Stomach (tissue), 9 donors: ENCODE results near the gene JAKMIP2. TPM values are rescaled to one million over a fixed set of nuclear protein-coding genes. Genes with fewer than 3 reads are reported as not detected.
"Not testable (repeated sequence)": the region's sequence is repeated elsewhere in the genome, so short reads cannot be mapped to it uniquely, and the experiment has no call there.

Source experiments
- DNase-seq, 2 donors: peaks; one replicate each; pipeline versions ENCODE4 v3.0.0 to v3.0.0-alpha.2; 2013 to 2019
- H3K27ac ChIP-seq, 5 donors: fragments of 200-600 bp in 4 of 5; sonication (generic) in 4 of 5; one replicate each; pipeline ENCODE4 v1.5.1; 2013 to 2019; ENCODE audit warnings: mild to moderate bottlenecking in 1 of 5, moderate library complexity in 1 of 5
- H3K27me3 ChIP-seq, 3 donors: fragments of 200-600 bp; sonication (generic); one replicate each; pipeline ENCODE4 v1.5.1; 2017 to 2019; ENCODE audit warnings: mixed run types in 1 of 3
- H3K36me3 ChIP-seq, 4 donors: fragments of 200-600 bp; sonication (generic); 1 replicate in 3 of 4; 2 replicates in 1 of 4; pipeline ENCODE4 v1.5.1; 2016 to 2019
- H3K4me1 ChIP-seq, 4 donors: fragments of 200-600 bp; sonication (generic); one replicate each; pipeline ENCODE4 v1.5.1; 2016 to 2019
- H3K4me3 ChIP-seq, 4 donors: fragments of 200-600 bp; sonication (generic) in 3 of 4; one replicate each; pipeline ENCODE4 v1.5.1; 2016 to 2019; ENCODE audit warnings: mild to moderate bottlenecking in 1 of 4
- H3K9me3 ChIP-seq, 4 donors: fragments of 200-600 bp; sonication (generic); one replicate each; pipeline ENCODE4 v1.5.1; 2016 to 2019
- CTCF ChIP-seq, 7 experiments: fragments of 450-650 bp in 4 of 7; fragments of 200-600 bp in 3 of 7; sonication (generic) in 3 of 7; IDR thresholded peaks; one replicate each; pipeline ENCODE4 v1.5.1; 2016 to 2019; ENCODE audit warnings: antibody characterized with exemption in 7 of 7, control low read depth in 2 of 7, mild to moderate bottlenecking in 1 of 7
- EP300 ChIP-seq: sonication (generic); formaldehyde crosslinking; IDR thresholded peaks from one replicate; pipeline ENCODE4 v1.6.1; 2017; ENCODE audit warnings: antibody characterized with exemption
- POLR2A ChIP-seq, 4 donors: fragments of 450-650 bp; IDR thresholded peaks; one replicate each; pipeline ENCODE4 v1.6.1; 2016; ENCODE audit warnings: antibody characterized with exemption in 4 of 4, control low read depth in 2 of 4, mild to moderate bottlenecking in 1 of 4, moderate library complexity in 1 of 4
- POLR2AphosphoS5 ChIP-seq, 3 donors: sonication (generic); formaldehyde crosslinking; IDR thresholded peaks; one replicate each; pipeline ENCODE4 v1.6.1; 2016; ENCODE audit warnings: antibody characterized with exemption in 3 of 3
- WGBS, 5 donors: extraction: QIAGEN DNeasy Blood & Tissue Kit in 3 of 5; methylation state at CpG; one replicate each; pipeline versions ENCODE4 v1.1.5 to v1.1.7; 2013 to 2018; 5-methylcytosine and 5-hydroxymethylcytosine counted together
- intact Hi-C: fragments of 100-400 bp; cut with DNase I; formaldehyde crosslinking; loops from one replicate; pipeline ENCODE4 v1.15.1; 2023; ENCODE audit warnings: low total_unique reads
- polyA plus RNA-seq, 3 donors: library from polyadenylated mRNA; stranded (reverse); fragments of 200-250 nt; gene quantifications; one replicate each; pipeline ENCODE4 v1.2.3, GENCODE V29; 2013
- total RNA-seq, 5 donors: library from RNA; depleted of rRNA; stranded (reverse); fragments of >200 nt; gene quantifications; one replicate each; pipeline versions ENCODE4 v1.1.0 to v1.2.3, GENCODE V29; 2014 to 2016
- donor health status: healthy with polysubstance abuse.
- donor health status: Bipolar disorder and iron deficiency.
- donor health status: healthy.

JAKMIP2 gene
- total and polyA plus RNA-seq, 8 donors = 0.13 to 13.4 (median 2.6) TPM; not detected in 1

- no peaks in the 10 kb centered on the region for H3K27me3 ChIP-seq
- WGBS, 5 donors = 84 to 95% (median 94%) methylated on average over 3 of the region's 3 CpGs
- no peak overlapping the region for H3K4me3 ChIP-seq
- H3K27ac ChIP-seq = no peak overlapping the region
- intact Hi-C loops = no loop called here
- TF ChIP-seq POLR2AphosphoS5 (IDR thresholded peaks at IDR 0.05) (no peak), CTCF (IDR thresholded peaks at IDR 0.05) (no peak), POLR2A (IDR thresholded peaks at IDR 0.05) (no peak), EP300 (no peak)
- H3K4me1 ChIP-seq = no peaks in the 10 kb centered on the region
- H3K9me3 ChIP-seq = no peaks in the 10 kb centered on the region
- H3K36me3 ChIP-seq = peaks cover 0 to 5% (median 0%) of the 10 kb centered on the region in 4 donors
- no peak for DNase-seq
These were observed 145.9 kb downstream of the JAKMIP2 start for GRCh38 chr5:147636729-147636984.

GRCh38 chr5:147635882-147636728, 146.4 kb downstream of the JAKMIP2 start:
- H3K27ac ChIP-seq = no peak overlapping the region
- WGBS, 5 donors = 75 to 83% (median 78%) methylated on average over 15 of the region's 15 CpGs
- H3K27me3 ChIP-seq = no peaks in the 10 kb centered on the region
- H3K9me3 ChIP-seq = no peaks in the 10 kb centered on the region
- H3K4me3 ChIP-seq = no peak overlapping the region
- DNase-seq = no peak
- TF ChIP-seq CTCF (IDR thresholded peaks at IDR 0.05) = no peak
- TF ChIP-seq EP300 = no peak
- TF ChIP-seq POLR2AphosphoS5 (IDR thresholded peaks at IDR 0.05) = no peak
- no peak for TF ChIP-seq POLR2A (IDR thresholded peaks at IDR 0.05)
- H3K36me3 ChIP-seq = peaks cover 0 to 5% (median 0%) of the 10 kb centered on the region in 4 donors
- intact Hi-C loops = no loop called here
- no peaks in the 10 kb centered on the region for H3K4me1 ChIP-seq

GRCh38 chr5:147635439-147635838, 147.1 kb downstream of the JAKMIP2 start:
- H3K36me3 ChIP-seq, H3K9me3 ChIP-seq, intact Hi-C loops, DNase-seq, H3K27ac ChIP-seq, H3K4me1 ChIP-seq, H3K27me3 ChIP-seq, H3K4me3 ChIP-seq: not testable (repeated sequence)
- WGBS, 5 donors = 84 to 95% (median 95%) methylated on average over 5 of the region's 5 CpGs

GRCh38 chr5:147633173-147633572, 149.4 kb downstream of the JAKMIP2 start:
- Histone ChIP-seq H3K4me3 (no peak overlapping the region), H3K36me3 (peaks cover 0 to 5% (median 0%) of the 10 kb centered on the region in 4 donors), H3K27me3 (no peaks in the 10 kb centered on the region), H3K9me3 (no peaks in the 10 kb centered on the region), H3K4me1 (peaks cover 0 to 3% (median 0%) of the 10 kb centered on the region in 4 donors), H3K27ac (no peak overlapping the region)
- intact Hi-C loops = no loop called here
- TF ChIP-seq EP300 (no peak), POLR2A (IDR thresholded peaks at IDR 0.05) (no peak), POLR2AphosphoS5 (IDR thresholded peaks at IDR 0.05) (no peak)
- DNase-seq = no peak

GRCh38 chr5:147631428-147632003, 151.0 kb downstream of the JAKMIP2 start:
- Histone ChIP-seq H3K27ac (no peak overlapping the region), H3K4me3 (no peak overlapping the region), H3K36me3 (peaks cover 0 to 5% (median 0%) of the 10 kb centered on the region in 4 donors), H3K9me3 (no peaks in the 10 kb centered on the region), H3K4me1 (peaks cover 0 to 5% (median 1%) of the 10 kb centered on the region in 4 donors), H3K27me3 (no peaks in the 10 kb centered on the region)
- intact Hi-C loops = no loop called here
- TF ChIP-seq POLR2AphosphoS5 (IDR thresholded peaks at IDR 0.05) (no peak), EP300 (no peak), CTCF (IDR thresholded peaks at IDR 0.05) (no peak), POLR2A (IDR thresholded peaks at IDR 0.05) (no peak)
- no peak for DNase-seq
- WGBS, 5 donors = 90 to 98% (median 95%) methylated on average over 4 of the region's 4 CpGs
